ENCODE data around the gene CRYBG2.
"Not testable (repeated sequence)": the region's sequence is repeated elsewhere in the genome, so short reads cannot be mapped to it uniquely, and the experiment has no call there.

CRYBG2 gene

GRCh38 chr1:26353976-26354820 is at the start of gene CRYBG2:
TSS of gene CRYBG2 (minus strand) at chr1:26354130. CDS start at chr1:26346657, 7,473 bp downstream.
- peaks cover 10% of the 10 kb centered on the region for H3K27me3 Mint-ChIP-seq
- H3K4me1 Mint-ChIP-seq: peaks cover 12% of the 10 kb centered on the region
- H3K27ac Mint-ChIP-seq: no peak within 1 kb of the TSS
- H3K4me3 Mint-ChIP-seq: no peak within 1 kb of the TSS
- DNase-seq (no peak), ATAC-seq (no peak)
- H3K36me3 Mint-ChIP-seq (ENCODE audit: low read depth): no peaks in the 10 kb centered on the region
- no peaks in the 10 kb centered on the region for H3K9me3 Mint-ChIP-seq

- Mint-ChIP-seq H3K27ac (no peak overlapping the region), H3K4me3 (no peak overlapping the region), H3K36me3 (ENCODE audit: low read depth) (no peaks in the 10 kb centered on the region), H3K27me3 (peaks cover 34% of the 10 kb centered on the region), H3K9me3 (no peaks in the 10 kb centered on the region), H3K4me1 (peaks cover 3% of the 10 kb centered on the region)
- ATAC-seq (no peak), DNase-seq (no peak)
Observed at GRCh38 chr1:26403656-26404055, 49.7 kb upstream of the CRYBG2 start.

- DNase-seq: no peak
- H3K36me3 Mint-ChIP-seq (ENCODE audit: low read depth): no peaks in the 10 kb centered on the region
- no peak overlapping the region for H3K4me3 Mint-ChIP-seq
- no peak for ATAC-seq
- no peaks in the 10 kb centered on the region for H3K9me3 Mint-ChIP-seq
- H3K27me3 Mint-ChIP-seq: peaks cover 27% of the 10 kb centered on the region
- H3K4me1 Mint-ChIP-seq: no peaks in the 10 kb centered on the region
- no peak overlapping the region for H3K27ac Mint-ChIP-seq
Observed at GRCh38 chr1:26401891-26402290, 48.0 kb upstream of the CRYBG2 start.

GRCh38 chr1:26399034-26399433 is 45.1 kb upstream of the CRYBG2 start:
- Mint-ChIP-seq H3K27ac (no peak overlapping the region), H3K4me3 (no peak overlapping the region), H3K36me3 (ENCODE audit: low read depth) (no peaks in the 10 kb centered on the region), H3K4me1 (peaks cover 3% of the 10 kb centered on the region), H3K27me3 (peaks cover 16% of the 10 kb centered on the region), H3K9me3 (no peaks in the 10 kb centered on the region)
- no peak for DNase-seq
- ATAC-seq: no peak

DNA sequence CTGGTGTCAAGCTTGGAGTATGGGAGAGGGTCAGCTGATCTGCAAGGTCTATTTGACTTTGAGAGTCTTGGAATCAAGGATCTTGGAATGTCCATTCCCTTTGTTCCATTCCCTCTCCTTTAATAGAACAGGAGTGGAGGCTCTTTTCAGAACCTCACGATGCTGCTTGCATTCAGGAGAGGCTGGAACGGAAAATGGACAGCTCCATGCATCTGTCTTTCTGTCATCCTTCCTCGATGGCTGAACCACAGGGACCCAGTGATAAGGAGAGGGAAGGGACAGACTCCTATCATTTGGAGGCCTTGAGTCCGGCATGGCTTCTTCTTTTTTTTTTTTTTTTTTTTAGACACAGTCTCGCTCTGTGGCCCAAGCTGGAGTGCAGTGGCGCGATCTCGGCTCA is 41.8 kb upstream of the CRYBG2 start:
- Mint-ChIP-seq H3K4me3 (no peak overlapping the region), H3K36me3 (ENCODE audit: low read depth) (no peaks in the 10 kb centered on the region), H3K27me3 (peaks cover 3% of the 10 kb centered on the region), H3K4me1 (peaks cover 14% of the 10 kb centered on the region), H3K27ac (no peak overlapping the region), H3K9me3 (no peaks in the 10 kb centered on the region)
- no peak for DNase-seq
- no peak for ATAC-seq

DNA sequence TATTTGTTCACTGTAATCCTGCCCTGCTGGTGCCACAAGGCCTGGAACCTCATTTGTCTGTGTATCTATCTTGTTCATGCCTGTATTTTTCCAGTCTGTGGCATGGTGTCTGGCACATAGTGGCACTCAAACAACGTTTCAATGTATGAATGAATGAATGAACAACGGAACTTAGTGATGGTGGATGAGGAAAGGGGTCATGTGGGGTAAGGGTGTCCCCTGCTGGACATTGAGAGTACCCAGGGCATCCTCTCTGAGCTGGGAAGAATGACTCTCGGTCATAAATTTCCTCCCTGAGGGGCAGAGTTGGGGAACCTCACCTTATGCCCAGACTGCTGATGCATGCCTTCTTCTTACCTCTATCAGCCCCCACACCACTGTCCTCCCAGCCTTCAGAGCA is 37.5 kb upstream of the CRYBG2 start:
- H3K4me3 Mint-ChIP-seq: no peak overlapping the region
- H3K27ac Mint-ChIP-seq: no peak overlapping the region
- ATAC-seq (peak; percentile 55), DNase-seq (peak; percentile 51)
- H3K9me3 Mint-ChIP-seq: no peaks in the 10 kb centered on the region
- peaks cover 45% of the 10 kb centered on the region for H3K4me1 Mint-ChIP-seq
- H3K27me3 Mint-ChIP-seq: peaks cover 3% of the 10 kb centered on the region
- no peaks in the 10 kb centered on the region for H3K36me3 Mint-ChIP-seq (ENCODE audit: low read depth)

- Mint-ChIP-seq H3K4me1 (peaks cover 56% of the 10 kb centered on the region), H3K4me3 (no peak overlapping the region), H3K9me3 (no peaks in the 10 kb centered on the region), H3K36me3 (ENCODE audit: low read depth) (no peaks in the 10 kb centered on the region), H3K27me3 (peaks cover 3% of the 10 kb centered on the region), H3K27ac (no peak overlapping the region)
- ATAC-seq: no peak
- DNase-seq: no peak
Observed at GRCh38 chr1:26389604-26390247, 35.8 kb upstream of the CRYBG2 start.

- Mint-ChIP-seq H3K4me3 (no peak overlapping the region), H3K9me3 (no peaks in the 10 kb centered on the region), H3K36me3 (ENCODE audit: low read depth) (no peaks in the 10 kb centered on the region), H3K27me3 (peaks cover 3% of the 10 kb centered on the region), H3K4me1 (peaks cover 63% of the 10 kb centered on the region), H3K27ac (peak overlapping the region; percentile 4)
- ATAC-seq: peak; percentile 52
- DNase-seq: no peak
Observed at GRCh38 chr1:26388791-26389445, 35.0 kb upstream of the CRYBG2 start.

DNA sequence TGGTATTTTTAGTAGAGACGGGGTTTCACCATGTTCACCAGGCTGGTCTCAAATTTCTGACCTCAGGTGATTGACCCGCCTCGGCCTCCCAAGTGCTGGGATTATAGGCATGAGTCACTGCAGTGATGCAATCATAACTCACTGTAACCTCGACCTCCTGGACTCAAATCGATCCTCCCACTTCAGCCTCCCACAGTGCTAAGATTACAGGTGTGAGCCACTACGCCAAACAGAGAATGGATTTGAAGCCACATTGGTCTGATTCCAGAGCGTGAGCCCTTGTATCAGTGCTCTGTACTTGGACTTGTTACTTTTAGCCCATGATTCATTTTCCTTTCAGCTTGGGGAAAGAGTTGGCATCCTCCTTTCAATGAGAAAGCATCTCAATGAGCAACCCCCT is 33.5 kb upstream of the CRYBG2 start:
- H3K4me3 Mint-ChIP-seq: no peak overlapping the region
- H3K4me1 Mint-ChIP-seq: peaks cover 64% of the 10 kb centered on the region
- DNase-seq (no peak), ATAC-seq (peak; percentile 57)
- peaks cover 3% of the 10 kb centered on the region for H3K27me3 Mint-ChIP-seq
- H3K27ac Mint-ChIP-seq: peak overlapping the region; percentile 27
- no peaks in the 10 kb centered on the region for H3K9me3 Mint-ChIP-seq
- no peaks in the 10 kb centered on the region for H3K36me3 Mint-ChIP-seq (ENCODE audit: low read depth)

DNA sequence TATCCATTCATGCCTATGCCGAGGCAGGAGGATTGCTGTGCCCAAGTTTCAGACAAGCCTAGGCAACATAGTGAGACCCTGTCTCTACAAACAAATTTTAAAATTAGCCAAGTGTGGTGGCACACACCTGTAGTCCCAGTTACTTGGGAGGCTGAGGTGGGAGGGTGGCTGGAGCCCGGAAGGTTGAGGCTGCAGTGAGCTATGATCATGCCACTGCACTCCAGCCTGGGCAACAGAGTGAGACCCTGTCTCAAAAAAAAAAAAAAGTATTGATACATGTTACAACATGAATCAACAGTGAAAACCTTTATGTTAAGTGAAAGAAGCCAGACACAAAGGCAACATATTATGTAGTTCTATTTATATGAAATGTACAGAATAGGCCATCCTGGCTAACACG is 31.1 kb upstream of the CRYBG2 start:
- ATAC-seq; H3K36me3 Mint-ChIP-seq (ENCODE audit: low read depth); H3K4me3 Mint-ChIP-seq; H3K9me3 Mint-ChIP-seq; H3K27ac Mint-ChIP-seq; DNase-seq; H3K27me3 Mint-ChIP-seq: not testable (repeated sequence)
- H3K4me1 Mint-ChIP-seq: peaks cover 56% of the 10 kb centered on the region

DNA sequence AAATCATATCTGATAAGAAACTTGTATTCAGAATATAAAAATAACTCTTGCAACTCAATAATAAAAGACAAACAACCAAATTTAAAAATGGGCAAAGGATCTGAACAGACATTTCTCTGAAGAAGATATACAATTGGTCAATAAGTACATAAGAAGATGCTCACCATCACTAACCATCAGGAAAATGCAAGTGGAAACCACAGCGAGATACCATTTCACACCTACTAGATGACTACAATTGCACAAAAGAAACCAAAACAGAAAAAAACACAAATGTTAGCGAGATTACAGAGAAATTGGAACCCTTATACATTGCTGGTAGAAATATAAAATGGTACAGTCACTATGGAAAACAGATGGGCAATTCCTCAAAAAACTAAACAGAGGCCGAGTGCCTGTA is 30.1 kb upstream of the CRYBG2 start:
- Mint-ChIP-seq H3K27ac (peak overlapping the region; percentile 4), H3K27me3 (peaks cover 2% of the 10 kb centered on the region), H3K4me1 (peaks cover 53% of the 10 kb centered on the region), H3K9me3 (no peaks in the 10 kb centered on the region), H3K4me3 (peak overlapping the region; percentile 7), H3K36me3 (ENCODE audit: low read depth) (no peaks in the 10 kb centered on the region)
- ATAC-seq (no peak), DNase-seq (no peak)

GRCh38 chr1:26378879-26379251 is 24.9 kb upstream of the CRYBG2 start:
- no peak overlapping the region for H3K4me3 Mint-ChIP-seq

GRCh38 chr1:26378088-26378878 is 24.4 kb upstream of the CRYBG2 start:
- H3K36me3 Mint-ChIP-seq (ENCODE audit: low read depth): no peaks in the 10 kb centered on the region
- no peaks in the 10 kb centered on the region for H3K9me3 Mint-ChIP-seq
- H3K4me1 Mint-ChIP-seq: peaks cover 66% of the 10 kb centered on the region
- DNase-seq (peak; percentile 72), ATAC-seq (peak; percentile 98)
- H3K27ac Mint-ChIP-seq: peak overlapping the region; percentile 80
- peaks cover 2% of the 10 kb centered on the region for H3K27me3 Mint-ChIP-seq
- H3K4me3 Mint-ChIP-seq: peak overlapping the region; percentile 59

More at GRCh38 chr1:26378879-26379251, 24.9 kb upstream of the CRYBG2 start:
- no peaks in the 10 kb centered on the region for H3K36me3 Mint-ChIP-seq (ENCODE audit: low read depth)
- peak overlapping the region; percentile 80 for H3K27ac Mint-ChIP-seq
- DNase-seq (no peak), ATAC-seq (no peak)
- peaks cover 2% of the 10 kb centered on the region for H3K27me3 Mint-ChIP-seq
- H3K4me1 Mint-ChIP-seq: peaks cover 60% of the 10 kb centered on the region
- H3K9me3 Mint-ChIP-seq: no peaks in the 10 kb centered on the region

GRCh38 chr1:26376050-26376449 is 22.1 kb upstream of the CRYBG2 start:
- H3K4me3 Mint-ChIP-seq: no peak overlapping the region
- peaks cover 1% of the 10 kb centered on the region for H3K9me3 Mint-ChIP-seq
- no peaks in the 10 kb centered on the region for H3K36me3 Mint-ChIP-seq (ENCODE audit: low read depth)
- no peak for ATAC-seq
- H3K4me1 Mint-ChIP-seq: peaks cover 88% of the 10 kb centered on the region
- H3K27me3 Mint-ChIP-seq: peaks cover 2% of the 10 kb centered on the region
- no peak overlapping the region for H3K27ac Mint-ChIP-seq
- DNase-seq: no peak

Data from activated naive CD8-positive, alpha-beta T cell treated with anti-CD3 and anti-CD28 coated beads, Interleukin-2, amount 50 U/mL, for 24 hours (primary cell).